Stimulated activated CD8-positive, alpha-beta memory T cell treated with anti-CD3 and anti-CD28 coated beads, Interleukin-7, amount 100 ng/mL, for 4 hours (primary cell): ENCODE results near the gene ITGB8.
"Not testable (repeated sequence)": the region's sequence is repeated elsewhere in the genome, so short reads cannot be mapped to it uniquely, and the experiment has no call there.

Source experiments
- DNase-seq, 2 donors: peaks; one replicate each; pipeline ENCODE4 v3.0.0-alpha.2; 2020; ENCODE audit warnings: low read depth in 2 of 2

The ITGB8 gene

DNA sequence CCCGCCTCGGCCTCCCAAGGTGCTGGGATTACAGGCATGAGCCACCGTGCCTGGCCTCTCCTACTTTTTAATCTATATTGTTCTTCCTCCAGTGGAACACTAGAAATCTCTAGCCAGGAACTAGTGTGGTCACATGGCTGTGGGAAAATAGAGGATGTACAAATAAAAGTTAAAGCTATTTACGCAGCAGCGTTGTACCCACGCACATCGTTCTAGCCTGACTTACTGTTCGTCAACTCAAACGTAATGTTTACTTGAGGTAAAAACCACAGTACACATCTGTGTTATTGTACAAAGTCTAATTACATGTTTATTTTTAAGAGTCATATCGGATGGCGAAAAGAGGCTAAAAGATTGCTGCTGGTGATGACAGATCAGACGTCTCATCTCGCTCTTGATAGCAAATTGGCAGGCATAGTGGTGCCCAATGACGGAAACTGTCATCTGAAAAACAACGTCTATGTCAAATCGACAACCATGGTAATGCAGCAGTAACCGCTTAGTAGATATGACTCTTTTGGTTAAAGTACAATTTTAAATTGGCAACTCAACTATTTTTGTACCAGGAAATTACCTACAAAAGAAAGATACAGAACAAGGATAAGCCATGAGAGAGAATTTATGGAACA is 50.8 kb downstream of the ITGB8 start:
- DNase-seq: no peak

DNA sequence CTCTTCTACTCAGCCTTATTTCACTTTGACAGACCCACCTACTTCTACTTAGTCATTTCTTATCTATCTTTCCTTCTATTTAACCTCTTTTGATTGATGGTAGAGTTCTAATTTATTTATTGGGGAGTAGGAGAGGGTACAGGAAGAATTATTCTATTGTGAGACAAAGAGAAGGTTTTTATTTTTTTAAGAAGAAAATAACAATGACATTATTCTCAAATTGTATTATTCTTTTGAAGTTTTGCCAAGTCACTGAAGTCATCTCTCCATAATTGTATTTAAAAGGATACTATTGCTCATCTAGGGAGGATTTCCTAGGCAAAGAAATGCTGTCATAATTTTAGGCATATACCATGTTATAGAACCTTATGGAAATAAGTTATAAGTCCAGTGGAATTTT is 52.7 kb downstream of the ITGB8 start:
- DNase-seq: no peak

DNA sequence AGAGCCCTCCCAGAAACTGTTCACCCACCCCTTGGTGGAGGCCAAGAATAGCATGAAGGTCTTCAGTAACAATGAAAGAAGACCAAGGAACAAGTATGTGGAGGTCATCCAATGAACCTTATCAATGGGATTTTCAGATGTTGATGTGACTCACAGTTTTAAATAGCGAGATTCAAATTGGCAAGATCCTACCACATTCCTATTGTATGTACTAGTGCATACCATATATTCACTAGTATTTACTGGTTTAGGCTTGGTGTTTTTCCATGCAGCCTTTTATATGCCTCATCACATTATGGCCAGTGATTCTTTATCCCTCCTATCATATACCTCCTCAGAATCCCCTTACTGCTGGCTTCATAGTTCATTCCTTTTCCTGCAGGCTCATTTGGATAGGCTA is 54.4 kb downstream of the ITGB8 start:
- DNase-seq: no peak

DNA sequence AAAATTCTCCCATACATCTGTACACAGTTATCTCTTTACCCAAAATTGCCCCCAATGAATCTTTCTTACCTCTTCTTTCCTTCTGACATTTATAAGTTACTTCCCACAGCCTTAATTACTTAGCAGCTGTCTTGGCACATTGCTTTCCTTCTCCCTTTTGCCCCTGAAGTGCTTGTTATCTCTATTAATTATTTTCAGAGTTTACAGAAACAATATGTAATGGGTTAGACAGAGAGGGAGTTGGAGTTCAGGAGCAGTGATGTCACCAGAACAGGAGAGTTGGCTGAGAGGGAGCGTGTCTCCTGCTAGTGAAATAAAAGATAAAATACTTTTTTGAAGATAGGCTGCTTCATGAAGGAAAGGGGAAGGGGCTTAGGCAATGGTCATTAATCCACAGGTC is 57.4 kb downstream of the ITGB8 start:
- DNase-seq: no peak

DNA sequence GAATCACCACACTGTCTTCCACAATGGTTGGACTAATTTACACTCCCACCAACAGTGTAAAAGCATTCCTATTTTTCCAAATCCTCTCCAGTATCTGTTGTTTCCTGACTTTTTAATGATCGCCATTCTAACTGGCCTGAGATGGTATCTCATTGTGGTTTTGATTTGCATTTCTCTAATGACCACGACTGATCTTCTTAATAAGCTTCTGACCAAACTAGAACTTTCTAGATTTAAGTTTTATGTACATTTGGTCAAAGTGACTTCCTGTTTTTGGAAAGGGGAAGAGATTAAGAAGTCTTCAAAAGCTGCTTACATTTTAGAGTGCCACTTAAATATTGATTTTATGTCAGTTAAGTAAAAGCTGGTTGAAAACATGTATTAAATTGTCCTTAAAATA is 58.5 kb downstream of the ITGB8 start:
- DNase-seq: not testable (repeated sequence)

DNA sequence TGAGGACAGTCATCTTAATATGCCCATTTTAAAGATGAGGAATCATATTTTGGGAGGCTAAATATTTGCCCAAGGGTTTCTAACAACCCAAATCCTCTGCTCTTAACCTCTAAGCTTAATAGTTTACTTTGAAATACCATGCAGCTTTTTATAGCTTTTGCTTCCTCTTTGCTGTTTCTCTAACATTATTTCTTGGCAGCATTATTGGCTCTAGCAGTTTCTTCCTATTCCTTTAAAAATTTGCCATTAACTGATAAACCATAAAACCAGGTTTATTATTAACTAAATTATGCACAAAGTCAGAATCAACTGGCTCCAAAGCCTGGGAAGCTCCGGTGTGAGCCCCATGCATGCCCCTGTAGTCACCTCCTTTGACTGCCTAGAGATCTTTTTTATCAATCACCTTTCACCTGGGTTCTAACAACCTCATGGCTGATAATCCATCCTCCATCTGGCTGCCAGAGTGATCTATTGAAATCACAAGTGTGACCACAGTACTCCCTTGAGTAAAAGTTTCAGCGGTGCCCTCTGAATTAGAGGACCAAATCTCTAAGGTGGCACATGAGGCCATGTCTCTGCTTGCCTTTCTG is 62.4 kb downstream of the ITGB8 start:
- no peak for DNase-seq

DNA sequence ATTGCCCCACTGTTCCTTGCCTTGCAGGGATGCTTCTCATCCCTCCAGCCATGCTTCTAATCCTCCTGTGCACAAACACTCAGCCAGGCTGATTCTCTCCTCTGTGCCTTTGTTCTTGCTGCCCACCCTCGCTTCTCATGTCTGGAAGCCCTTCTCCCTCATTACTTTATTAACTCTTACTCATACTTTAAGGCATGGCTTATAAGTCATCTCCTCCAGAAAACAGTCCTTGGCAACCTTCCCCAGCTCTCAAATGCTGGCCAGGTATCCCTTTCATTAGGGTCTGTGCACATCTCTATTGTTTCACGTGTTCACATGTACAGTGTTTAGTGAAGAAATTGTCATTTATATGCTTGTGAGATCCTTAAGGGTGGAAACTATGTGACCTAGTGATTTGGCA is 62.9 kb downstream of the ITGB8 start:
- no peak for DNase-seq

DNA sequence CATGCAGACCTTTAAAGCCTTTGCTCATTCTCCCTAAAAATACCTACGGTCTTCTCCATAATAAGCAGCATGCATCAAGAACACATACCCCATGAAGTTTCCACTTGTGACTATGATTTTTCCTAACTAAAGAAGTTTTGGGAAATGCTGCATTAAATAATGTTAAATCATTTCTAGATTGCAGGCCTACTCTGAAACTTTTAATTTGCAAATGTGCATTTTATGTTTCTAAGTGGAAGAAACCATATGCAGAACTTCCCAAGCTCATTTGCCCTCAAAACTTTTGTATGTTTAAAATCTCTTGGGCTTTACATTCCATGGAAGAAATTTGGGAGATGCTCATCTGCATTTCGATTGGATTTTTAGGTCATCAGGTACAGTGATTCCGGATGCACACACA is 63.6 kb downstream of the ITGB8 start:
- no peak for DNase-seq

DNA sequence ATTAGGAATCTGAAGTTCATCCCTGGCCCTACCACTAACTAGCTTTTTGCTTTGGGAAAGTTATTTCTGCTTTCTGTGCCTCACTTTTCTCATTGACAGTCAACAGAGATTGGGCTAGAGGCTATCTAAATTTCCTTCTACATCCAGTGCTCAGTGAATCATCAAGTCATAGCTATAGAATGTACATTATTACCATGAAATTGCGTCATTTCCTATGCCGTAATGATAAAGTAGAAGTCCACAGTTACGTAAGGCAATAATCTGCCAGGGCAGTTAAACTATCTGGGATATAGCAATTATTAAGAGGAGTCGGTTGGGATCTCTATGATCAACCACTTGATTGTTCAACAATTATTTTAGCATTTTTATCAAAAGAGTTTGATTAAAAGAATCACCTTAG is 64.4 kb downstream of the ITGB8 start:
- DNase-seq: no peak

DNA sequence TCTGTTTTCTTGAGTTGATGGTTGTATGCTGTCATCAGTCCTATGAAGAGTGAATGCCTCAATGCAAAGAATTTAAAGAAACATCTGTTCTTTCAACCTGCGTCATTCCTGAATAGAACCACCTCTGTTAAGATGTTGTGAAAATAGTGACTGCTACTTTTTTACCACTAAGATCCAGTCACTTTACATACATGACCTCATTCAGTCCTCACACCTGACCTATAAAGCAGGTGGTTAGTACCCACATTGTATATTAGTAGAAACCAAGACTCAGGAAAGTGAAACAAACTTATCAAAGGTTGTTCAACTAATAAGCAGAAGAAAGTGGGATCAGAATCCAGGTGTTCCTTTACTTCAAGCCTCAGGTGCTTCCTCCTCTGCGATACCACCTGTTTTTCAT is 64.8 kb downstream of the ITGB8 start:
- DNase-seq: no peak

DNA sequence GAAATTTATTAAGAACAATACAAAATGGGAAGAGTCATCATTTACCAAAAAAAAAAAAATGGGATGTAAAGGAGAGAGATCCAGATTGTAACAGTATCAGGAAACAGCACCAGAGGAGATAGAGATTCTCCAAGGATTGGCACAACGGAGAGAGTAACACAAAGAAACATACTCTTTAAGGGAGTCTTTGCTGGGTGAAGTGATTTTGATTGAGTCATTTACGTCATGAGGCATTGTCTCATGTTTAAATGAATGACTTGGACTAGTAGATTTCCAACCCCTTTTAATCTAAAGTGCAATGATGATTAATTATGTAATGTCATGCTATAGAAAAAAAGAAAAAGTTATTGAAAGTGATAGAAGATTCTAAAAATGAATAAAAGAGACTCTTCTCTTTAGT is 68.8 kb downstream of the ITGB8 start:
- DNase-seq: no peak

DNA sequence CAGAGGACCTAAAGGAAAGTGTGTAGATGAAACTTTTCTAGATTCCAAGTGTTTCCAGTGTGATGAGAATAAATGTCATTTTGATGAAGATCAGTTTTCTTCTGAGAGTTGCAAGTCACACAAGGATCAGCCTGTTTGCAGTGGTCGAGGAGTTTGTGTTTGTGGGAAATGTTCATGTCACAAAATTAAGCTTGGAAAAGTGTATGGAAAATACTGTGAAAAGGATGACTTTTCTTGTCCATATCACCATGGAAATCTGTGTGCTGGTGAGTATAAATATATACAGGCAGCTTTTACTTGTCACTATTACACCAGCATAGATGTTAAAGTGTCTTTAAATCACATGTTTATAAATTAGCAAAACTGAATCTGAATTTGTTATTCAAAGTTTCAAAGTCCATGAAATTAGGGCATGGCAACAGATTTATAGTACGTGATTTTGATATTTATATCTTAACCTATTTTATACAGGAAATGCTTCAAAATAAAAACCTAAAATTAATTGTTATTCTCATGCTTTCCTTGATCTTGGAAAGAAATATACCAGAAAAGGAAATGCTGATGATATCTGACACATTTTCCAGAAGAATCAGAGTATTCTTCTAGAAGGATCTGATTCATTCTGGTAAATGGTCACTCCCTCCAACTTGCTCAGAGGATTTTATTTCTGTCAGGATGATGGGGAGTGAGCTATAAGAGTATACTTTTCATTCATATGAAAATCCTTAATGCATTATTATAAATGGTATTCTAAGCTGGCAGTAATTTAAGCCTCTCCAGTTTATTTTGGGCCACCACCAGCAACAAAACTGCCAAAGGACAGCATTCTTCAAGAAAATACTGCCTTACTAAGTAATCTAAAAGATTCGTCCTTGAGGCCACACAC is 71.4 kb downstream of the ITGB8 start:
- DNase-seq: no peak

DNA sequence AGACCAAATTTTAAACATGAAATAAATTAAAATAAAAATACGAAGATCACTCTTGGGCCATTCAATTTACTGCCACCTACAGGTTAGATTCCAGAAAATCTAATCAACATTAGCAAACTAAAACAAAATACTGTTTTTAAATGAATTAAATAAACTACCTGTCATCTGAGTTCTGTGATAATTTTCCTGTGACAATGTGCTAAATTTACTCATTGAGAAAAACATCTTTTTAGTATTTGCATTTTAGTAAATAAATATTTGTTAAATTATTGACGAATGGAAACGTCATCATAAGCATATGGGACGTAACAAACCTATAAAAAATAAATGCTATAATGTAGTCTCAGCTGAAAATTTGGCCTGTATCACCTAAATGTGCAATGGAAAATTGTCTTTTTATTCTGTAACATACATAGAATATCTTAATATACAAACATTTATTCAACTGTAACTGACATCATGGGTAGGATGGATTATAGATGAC is 72.1 kb downstream of the ITGB8 start:
- DNase-seq: no peak

DNA sequence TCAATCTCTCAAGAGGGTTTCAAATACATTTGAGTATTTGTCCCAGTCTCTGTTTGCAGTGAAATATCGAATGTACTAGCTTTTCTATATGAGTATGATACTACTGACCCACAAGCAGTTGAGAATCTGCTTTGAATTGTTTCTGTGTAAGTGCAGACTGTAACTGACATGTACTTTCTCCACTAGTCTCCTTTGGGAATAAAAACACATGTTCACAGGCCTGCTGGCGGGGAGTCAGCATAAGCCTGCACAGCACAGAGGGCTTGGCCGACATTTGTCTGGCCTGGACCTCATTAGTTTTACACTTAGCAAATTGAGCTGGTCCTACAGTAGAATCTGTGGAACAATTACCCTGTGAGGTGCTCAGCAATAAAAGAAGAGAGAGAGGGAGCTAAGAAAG is 72.6 kb downstream of the ITGB8 start:
- no peak for DNase-seq

DNA sequence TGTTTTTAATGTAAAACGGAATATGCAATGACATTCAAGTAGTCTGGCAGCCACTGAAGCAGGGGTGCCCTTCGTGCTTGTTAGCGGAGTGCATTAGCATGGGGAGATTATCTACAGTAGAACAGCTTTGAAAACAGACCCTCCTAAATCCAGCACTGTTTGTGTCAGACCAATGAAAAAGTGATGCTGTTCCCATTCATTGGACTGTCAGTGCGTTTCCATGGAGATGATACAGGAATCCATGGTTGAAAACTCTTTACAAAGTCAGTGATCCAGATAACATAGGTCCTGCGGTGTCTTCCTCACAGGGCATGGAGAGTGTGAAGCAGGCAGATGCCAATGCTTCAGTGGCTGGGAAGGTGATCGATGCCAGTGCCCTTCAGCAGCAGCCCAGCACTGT is 73.6 kb downstream of the ITGB8 start:
- no peak for DNase-seq

DNA sequence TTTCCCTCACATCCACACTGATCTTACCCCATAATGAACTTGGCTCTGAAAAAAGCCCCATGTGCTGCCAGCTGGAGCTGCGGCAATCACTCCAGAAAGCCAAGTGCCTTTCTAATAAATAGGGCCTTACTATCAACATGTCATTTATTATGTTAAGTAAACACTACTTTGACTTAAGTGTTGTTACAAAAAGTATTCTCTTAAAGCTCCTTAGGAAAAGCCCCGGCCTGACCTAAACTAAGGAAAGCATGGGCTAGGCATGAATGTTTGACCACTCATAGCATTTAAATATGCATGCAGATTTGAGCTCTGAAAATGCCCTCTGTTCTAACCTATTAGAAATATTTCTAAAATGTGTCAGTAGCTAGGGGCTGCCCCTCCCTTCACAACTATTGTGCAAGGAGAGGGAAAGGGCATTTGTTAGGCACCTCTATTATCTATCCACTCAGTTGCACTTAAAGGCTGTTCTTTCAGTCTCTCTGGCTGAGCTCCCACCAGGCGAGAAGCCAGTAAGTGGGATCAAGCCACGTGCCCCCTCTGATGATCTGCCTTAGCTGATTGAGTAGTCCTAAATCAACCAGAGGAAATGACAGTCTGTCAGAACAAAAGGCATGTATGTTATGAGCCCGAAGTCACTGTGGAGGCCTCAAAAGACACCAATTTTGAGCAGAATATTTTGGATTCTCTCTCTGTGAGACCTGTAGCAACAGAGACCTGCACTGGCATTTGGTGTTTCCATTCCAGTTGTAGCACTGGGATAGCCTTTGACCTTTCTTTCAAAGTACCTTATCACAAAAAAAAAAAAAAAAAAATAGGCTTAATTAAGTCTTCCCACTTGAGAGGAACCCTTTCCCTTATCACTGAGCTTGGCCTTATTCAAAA is 77.1 kb downstream of the ITGB8 start:
- no peak for DNase-seq

DNA sequence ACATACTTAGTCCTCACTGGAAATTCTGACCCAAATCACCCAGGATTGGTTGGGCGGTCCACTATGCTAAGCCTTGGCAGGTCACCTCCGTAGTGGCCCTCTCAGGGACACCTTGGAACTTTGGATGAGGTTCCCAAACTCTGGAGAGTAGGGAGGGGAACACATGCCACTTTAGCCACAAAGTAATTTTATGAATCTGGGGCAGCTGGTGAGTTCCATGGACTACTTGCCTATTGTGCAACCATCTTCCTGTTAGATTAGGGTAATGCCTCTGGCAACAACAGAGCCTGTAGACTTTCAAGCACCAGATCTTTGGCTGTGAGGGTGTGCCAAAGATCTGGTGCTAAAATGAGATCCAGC is 77.7 kb downstream of the ITGB8 start:
- no peak for DNase-seq

DNA sequence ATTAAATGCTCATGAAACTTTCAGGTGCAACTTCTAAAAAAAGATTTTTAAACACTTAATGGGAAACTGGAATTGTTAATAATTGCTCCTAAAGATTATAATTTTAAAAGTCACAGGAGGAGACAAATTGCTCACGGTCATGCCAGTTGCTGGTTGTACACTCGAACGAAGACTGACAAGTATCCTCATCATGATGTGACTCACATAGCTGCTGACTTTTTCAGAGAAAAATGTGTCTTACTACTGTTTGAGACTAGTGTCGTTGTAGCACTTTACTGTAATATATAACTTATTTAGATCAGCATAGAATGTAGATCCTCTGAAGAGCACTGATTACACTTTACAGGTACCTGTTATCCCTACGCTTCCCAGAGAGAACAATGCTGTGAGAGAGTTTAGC is 79.3 kb downstream of the ITGB8 start:
- no peak for DNase-seq

DNA sequence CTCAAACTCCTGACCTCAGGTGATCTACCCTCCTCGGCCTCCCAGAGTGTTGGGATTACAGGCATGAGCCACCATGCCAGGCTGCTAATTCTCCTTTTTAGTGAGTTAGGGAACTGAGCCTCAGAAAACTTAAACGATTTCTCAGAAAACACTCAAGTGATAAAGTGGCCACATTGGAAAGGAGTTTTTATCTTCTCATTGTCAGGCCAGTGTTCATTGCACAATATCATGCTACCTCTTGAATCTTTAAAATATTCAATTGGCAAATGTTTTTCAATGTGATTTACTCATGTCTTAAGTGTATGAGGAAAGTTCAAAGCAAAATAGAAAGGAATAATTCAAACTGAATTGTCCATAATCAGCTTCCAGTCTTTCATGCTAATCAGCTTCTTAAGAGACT is 80.7 kb downstream of the ITGB8 start:
- no peak for DNase-seq

DNA sequence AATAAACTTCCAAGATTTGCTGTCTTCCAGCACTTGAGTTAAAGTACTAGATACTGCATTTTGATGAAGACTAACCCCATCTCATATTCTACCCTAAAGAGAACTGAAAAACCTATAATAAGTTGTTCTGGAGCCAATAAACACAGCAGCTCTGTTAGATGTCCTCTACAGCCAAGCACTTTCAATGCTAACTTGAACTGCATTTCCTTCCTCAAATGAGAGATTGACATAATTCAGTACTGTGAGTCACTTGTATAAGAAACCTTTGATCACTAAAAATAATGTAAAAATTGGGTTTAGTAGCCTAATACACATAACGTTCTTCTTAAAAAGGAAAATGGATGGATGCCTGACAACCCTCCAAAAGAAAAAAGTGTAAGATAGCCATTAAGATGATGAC is 81.3 kb downstream of the ITGB8 start:
- no peak for DNase-seq

DNA sequence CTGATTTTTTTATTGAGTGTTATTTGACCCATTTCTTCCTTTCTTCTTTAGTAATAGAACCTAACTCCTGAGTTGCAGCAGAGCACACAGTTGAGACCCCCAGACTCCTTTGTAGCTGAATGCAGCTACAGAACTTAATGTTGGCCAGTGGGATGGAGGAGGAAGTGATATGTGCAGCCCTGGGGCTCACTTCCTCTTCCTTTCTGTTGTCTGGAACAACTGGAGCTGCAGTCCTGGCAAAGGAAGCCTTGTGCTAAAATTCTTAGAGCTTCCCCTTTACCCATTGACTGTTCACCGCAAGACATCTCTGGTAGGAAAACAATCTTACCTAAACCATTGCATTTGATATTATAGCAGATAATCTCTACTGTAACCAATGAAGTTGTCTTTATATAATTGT is 86.6 kb downstream of the ITGB8 start:
- DNase-seq: no peak
